GM23248 (cell line): ENCODE data around the gene ZNF710.

Experiments
- EZH2 ChIP-seq: fragments of 200-600 bp; sonication (generic); IDR thresholded peaks from 2 replicates; pipeline ENCODE4 v1.6.1; 2018; ENCODE audit warnings: antibody characterized with exemption, mild to moderate bottlenecking; ENCODE audit not compliant: insufficient read depth, poor library complexity, severe bottlenecking
- EZH2phosphoT487 ChIP-seq: fragments of 200-600 bp; sonication (generic); IDR thresholded peaks from 2 replicates; pipeline ENCODE4 v1.6.1; 2018; ENCODE audit warnings: antibody characterized with exemption, moderate library complexity, mild to moderate bottlenecking, low read depth; ENCODE audit not compliant: insufficient read depth

DNA sequence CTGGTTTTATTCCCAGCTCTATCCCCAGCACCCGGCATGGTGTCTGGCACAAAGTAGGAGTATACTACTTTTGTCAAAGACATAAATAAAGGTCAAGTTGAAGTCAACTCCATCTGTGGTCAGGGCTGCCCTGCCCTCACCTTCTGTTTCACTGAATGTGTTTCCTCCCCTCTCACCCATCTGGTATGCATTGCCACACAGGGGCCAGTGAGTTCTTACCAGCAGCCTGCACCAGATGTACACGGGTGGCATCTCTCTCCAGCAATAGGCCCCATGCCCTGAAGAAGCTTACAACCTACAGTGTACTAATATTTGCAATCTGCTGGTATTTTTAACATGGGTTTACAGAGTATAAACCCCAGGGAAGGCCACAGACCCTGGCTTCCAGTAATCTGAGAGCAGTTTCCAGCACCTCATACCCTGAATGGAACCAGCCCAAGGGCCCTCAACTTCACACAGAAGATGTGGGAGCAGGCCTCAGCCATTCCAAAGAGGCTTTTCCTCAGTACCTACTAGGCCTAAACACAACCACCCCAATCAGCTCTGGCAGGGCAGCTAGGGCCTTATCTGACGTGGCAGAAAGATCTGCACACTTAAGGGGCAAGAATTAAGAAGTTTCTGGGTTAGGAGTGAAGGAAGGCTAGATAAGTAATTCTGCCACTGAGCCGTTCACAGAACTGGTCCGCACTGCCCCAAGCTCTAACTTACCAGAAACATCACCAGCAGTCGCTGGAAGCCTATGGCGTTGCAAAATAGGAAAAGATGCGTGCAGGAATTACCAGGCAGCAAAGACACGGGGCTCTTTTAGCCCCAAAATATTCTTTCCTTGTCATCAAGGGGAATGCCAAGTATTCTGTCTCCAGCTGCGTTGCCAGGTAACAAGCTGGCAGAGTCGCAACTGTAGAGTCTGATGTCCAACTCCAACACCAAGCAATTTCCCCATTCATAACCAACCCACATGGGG, 99.0 kb downstream of the ZNF710 start:
- TF ChIP-seq EZH2, result no peak
- no peak for TF ChIP-seq EZH2phosphoT487
